Activated T-cell treated with anti-CD3 and anti-CD28 coated beads, Interleukin-2, amount 50 U/mL, for 72 hours (primary cell): ENCODE data around the gene CD84. TPM values are rescaled to one million over a fixed set of nuclear protein-coding genes. Genes with fewer than 3 reads are reported as not detected.
"Not testable (repeated sequence)": the region's sequence is repeated elsewhere in the genome, so short reads cannot be mapped to it uniquely, and the experiment has no call there.

Experiments
- ATAC-seq, 2 donors: fragments of 150-1000 bp; cut with Tn5 transposase; replicated peaks in 1 of 2; 2 replicates each; pipeline ENCODE4 v1.10.0; 2021; ENCODE audit warnings: moderate library complexity in 2 of 2, mild to moderate bottlenecking in 1 of 2
- DNase-seq, 2 donors: peaks; one replicate each; pipeline ENCODE4 v3.0.0; 2021 to 2022; ENCODE audit warnings: mixed read lengths in 1 of 2
- H3K27ac Mint-ChIP-seq: one replicate; pipeline ENCODE4 v1.8.0; 2022; ENCODE audit warnings: mild to moderate bottlenecking, moderate library complexity, mixed read lengths
- H3K27me3 Mint-ChIP-seq: one replicate; pipeline ENCODE4 v1.8.0; 2022; ENCODE audit warnings: low read depth, mixed read lengths
- H3K36me3 Mint-ChIP-seq, 2 donors: one replicate each; pipeline ENCODE4 v1.8.0; 2022; ENCODE audit warnings: mixed read lengths in 2 of 2, mild to moderate bottlenecking in 1 of 2; ENCODE audit not compliant: insufficient read depth in 2 of 2
- H3K4me1 Mint-ChIP-seq: one replicate; pipeline ENCODE4 v1.8.0; 2022; ENCODE audit warnings: low read depth, mixed read lengths
- H3K4me3 Mint-ChIP-seq, 2 donors: one replicate each; pipeline ENCODE4 v1.8.0; 2022; ENCODE audit warnings: mild to moderate bottlenecking in 2 of 2, mixed read lengths in 2 of 2, moderate library complexity in 2 of 2
- H3K9me3 Mint-ChIP-seq, 2 donors: one replicate each; pipeline ENCODE4 v1.8.0; 2022; ENCODE audit warnings: mixed read lengths in 2 of 2
- total RNA-seq, 2 donors: library from RNA; stranded (reverse); gene quantifications; one replicate each; pipeline ENCODE4 v1.2.3, GENCODE V29; 2022

The CD84 gene, protein sequence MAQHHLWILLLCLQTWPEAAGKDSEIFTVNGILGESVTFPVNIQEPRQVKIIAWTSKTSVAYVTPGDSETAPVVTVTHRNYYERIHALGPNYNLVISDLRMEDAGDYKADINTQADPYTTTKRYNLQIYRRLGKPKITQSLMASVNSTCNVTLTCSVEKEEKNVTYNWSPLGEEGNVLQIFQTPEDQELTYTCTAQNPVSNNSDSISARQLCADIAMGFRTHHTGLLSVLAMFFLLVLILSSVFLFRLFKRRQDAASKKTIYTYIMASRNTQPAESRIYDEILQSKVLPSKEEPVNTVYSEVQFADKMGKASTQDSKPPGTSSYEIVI
- 10 to 100 TPM; 10.2 to 16.0 TPM for total RNA-seq

DNA sequence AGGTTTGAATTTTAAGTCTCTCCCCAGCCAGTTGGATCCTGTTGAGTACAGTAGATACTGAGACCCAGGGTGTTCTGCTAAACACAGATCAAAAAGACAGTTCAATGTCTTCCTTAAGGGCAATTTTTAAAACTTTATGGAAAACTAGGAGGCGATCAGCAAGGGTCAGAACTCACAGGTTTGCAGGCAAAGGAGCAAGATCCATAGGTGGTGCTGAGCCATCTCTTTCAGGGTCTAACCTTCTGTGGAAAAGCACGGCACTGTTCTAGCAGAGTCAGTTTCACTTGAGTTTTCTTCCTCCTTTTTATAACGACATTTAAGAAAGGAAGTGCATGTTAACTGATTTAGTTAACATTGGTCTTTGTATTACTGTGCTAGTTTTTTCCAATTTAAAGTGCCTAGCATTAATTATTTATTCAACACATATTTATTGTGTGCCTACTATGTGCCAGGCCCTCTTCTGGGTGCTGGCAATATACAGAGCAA lies at the start of gene CD84:
Gene CD84, minus strand, starts transcription at position 281 of the 486 bp plus-strand sequence. Its CDS starts 59 bp downstream, at position 222.
- DNase-seq (no peak), ATAC-seq (peak; percentile 8 to 19)
- H3K36me3 Mint-ChIP-seq: peaks cover 13 to 15% of the 10 kb centered on the region in 2 donors
- no peaks in the 10 kb centered on the region for H3K27me3 Mint-ChIP-seq
- peak within 1 kb of the TSS; percentile 81 to 99 for H3K4me3 Mint-ChIP-seq
- H3K27ac Mint-ChIP-seq: peak within 1 kb of the TSS; percentile 99
- peaks cover 4 to 6% of the 10 kb centered on the region in 2 donors for H3K9me3 Mint-ChIP-seq
- H3K4me1 Mint-ChIP-seq: peaks cover 70% of the 10 kb centered on the region

GRCh38 chr1:160628799-160629263 lies 49.5 kb upstream of the CD84 start:
- H3K4me1 Mint-ChIP-seq: peaks cover 94% of the 10 kb centered on the region
- peaks cover 23 to 48% of the 10 kb centered on the region in 2 donors for H3K36me3 Mint-ChIP-seq
- DNase-seq (no peak), ATAC-seq (no peak)
- peak overlapping the region; percentile 83 to 92 for H3K4me3 Mint-ChIP-seq
- peaks cover 2 to 3% of the 10 kb centered on the region in 2 donors for H3K9me3 Mint-ChIP-seq
- H3K27ac Mint-ChIP-seq: peak overlapping the region; percentile 99
- no peaks in the 10 kb centered on the region for H3K27me3 Mint-ChIP-seq

- H3K27me3 Mint-ChIP-seq, H3K9me3 Mint-ChIP-seq: not testable (repeated sequence)
- peak overlapping the region; percentile 83 to 92 for H3K4me3 Mint-ChIP-seq
- H3K4me1 Mint-ChIP-seq: peaks cover 94% of the 10 kb centered on the region
- ATAC-seq (peak; percentile 9 to 18), DNase-seq (peak; percentile 80 to 84)
- peaks cover 27 to 41% of the 10 kb centered on the region in 2 donors for H3K36me3 Mint-ChIP-seq
- H3K27ac Mint-ChIP-seq: peak overlapping the region; percentile 99
These were observed 48.5 kb upstream of the CD84 start for GRCh38 chr1:160627677-160628289.

- Mint-ChIP-seq H3K27ac (peak overlapping the region; percentile 99), H3K27me3 (no peaks in the 10 kb centered on the region), H3K4me1 (peaks cover 100% of the 10 kb centered on the region), H3K4me3 (peak overlapping the region; percentile 83 to 92), H3K36me3 (peaks cover 29 to 49% of the 10 kb centered on the region in 2 donors), H3K9me3 (peaks cover under 1 to 3% of the 10 kb centered on the region in 2 donors)
- peak; percentile 56 to 66 for ATAC-seq
- no peak for DNase-seq
These were observed 47.4 kb upstream of the CD84 start for GRCh38 chr1:160626509-160627342.

DNA sequence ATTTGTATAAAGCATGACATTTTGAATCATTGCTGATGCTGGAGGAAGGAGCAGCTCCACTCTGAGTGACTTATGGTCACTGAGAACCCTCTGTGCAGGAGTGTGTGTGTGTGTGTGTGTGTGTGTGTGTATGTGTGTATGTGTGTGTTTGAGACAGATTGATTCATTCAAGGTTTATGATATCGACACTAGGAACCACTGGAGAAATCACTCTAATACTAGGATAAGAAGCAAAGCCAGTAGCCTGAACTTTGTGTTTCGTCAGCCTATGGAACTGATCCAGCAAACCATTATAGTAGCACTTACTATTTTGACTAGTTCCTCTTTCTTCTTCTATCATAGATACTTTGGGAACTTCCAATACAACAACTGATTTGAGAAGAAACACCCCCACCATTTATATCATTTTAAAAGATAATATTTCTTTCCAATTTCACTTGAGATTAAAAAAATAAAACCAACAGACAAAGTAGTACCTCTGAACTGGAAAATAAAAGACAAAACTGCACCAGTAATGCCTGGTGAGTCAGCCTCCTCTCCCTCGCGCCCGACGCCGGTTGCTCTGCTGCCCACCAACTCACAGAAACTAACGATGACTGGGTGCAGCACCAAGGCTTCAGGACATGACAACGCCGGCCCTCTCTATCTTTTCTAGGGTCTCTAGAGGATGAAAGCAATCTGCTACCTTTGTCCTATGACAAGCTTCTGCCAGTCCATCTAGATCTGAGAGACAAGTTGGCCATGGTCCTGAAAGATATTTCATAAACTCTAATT lies 46.6 kb upstream of the CD84 start:
- Mint-ChIP-seq H3K9me3 (peaks cover 0 to 3% of the 10 kb centered on the region in 2 donors), H3K36me3 (peaks cover 28 to 51% of the 10 kb centered on the region in 2 donors), H3K4me1 (peaks cover 100% of the 10 kb centered on the region), H3K27ac (peak overlapping the region; percentile 99), H3K27me3 (no peaks in the 10 kb centered on the region), H3K4me3 (peak overlapping the region; percentile 83 to 92)
- DNase-seq: peak; percentile 79 to 87
- ATAC-seq: peak; percentile 45 to 49

GRCh38 chr1:160625321-160625720 lies 46.0 kb upstream of the CD84 start:
- Mint-ChIP-seq H3K4me3 (peak overlapping the region; percentile 83 to 92), H3K27ac (peak overlapping the region; percentile 99), H3K9me3 (peaks cover 0 to 3% of the 10 kb centered on the region in 2 donors), H3K4me1 (peaks cover 96% of the 10 kb centered on the region), H3K36me3 (peaks cover 27 to 48% of the 10 kb centered on the region in 2 donors), H3K27me3 (no peaks in the 10 kb centered on the region)
- ATAC-seq: no peak
- DNase-seq: no peak

- H3K27me3 Mint-ChIP-seq: no peaks in the 10 kb centered on the region
- ATAC-seq (no peak), DNase-seq (no peak)
- H3K27ac Mint-ChIP-seq: peak overlapping the region; percentile 99
- H3K4me1 Mint-ChIP-seq: peaks cover 94% of the 10 kb centered on the region
- peaks cover 27 to 53% of the 10 kb centered on the region in 2 donors for H3K36me3 Mint-ChIP-seq
- H3K9me3 Mint-ChIP-seq: peaks cover 0 to 3% of the 10 kb centered on the region in 2 donors
- H3K4me3 Mint-ChIP-seq: peak overlapping the region; percentile 83 to 92
These were observed 45.2 kb upstream of the CD84 start for GRCh38 chr1:160624464-160624863.

DNA sequence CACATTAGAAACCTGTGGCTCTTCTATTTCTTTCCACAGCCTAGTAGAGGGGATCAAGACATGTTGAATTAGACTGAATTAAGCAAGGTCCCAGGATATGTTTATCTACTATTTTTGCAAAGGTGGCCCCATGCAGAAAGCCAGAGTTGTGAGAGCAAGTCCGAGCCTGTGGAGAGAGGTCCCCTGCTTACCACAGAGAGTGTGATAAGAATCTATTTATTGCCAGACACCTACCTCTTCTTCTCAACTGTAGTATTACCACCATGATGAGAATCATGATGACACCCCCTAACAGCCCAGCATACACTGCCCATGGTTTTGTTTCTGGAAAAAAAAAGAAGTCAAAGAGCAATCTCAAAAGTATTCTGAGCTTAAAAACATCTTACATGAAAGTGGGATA lies 44.6 kb upstream of the CD84 start:
- no peaks in the 10 kb centered on the region for H3K27me3 Mint-ChIP-seq
- ATAC-seq: peak; percentile 14 to 23
- peaks cover 31 to 57% of the 10 kb centered on the region in 2 donors for H3K36me3 Mint-ChIP-seq
- H3K4me3 Mint-ChIP-seq: peak overlapping the region; percentile 83 to 92
- DNase-seq: no peak
- H3K4me1 Mint-ChIP-seq: peaks cover 94% of the 10 kb centered on the region
- peaks cover 4 to 8% of the 10 kb centered on the region in 2 donors for H3K9me3 Mint-ChIP-seq
- peak overlapping the region; percentile 99 for H3K27ac Mint-ChIP-seq

DNA sequence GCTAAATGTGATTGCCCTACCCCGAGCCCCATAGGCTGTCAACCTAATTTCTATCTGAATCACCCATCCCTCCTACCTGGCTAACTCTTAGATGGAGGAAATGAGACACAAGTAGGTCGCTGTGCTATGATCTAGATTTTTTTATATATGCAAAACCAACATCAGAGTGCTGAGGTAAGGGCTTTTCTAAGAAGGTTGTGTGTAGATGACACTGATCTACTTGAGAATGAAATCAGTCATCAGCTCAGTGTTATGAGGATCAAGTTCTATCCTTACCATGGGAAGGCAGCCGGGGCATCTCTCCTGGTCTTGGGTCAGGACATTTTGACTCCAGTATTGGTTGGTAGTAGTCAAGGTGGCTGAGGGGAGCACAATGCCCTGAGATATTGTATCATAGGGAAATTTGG lies 43.9 kb upstream of the CD84 start:
- Mint-ChIP-seq H3K4me3 (peak overlapping the region; percentile 83 to 92), H3K36me3 (peaks cover 30 to 54% of the 10 kb centered on the region in 2 donors), H3K27ac (peak overlapping the region; percentile 99), H3K9me3 (peaks cover 4 to 9% of the 10 kb centered on the region in 2 donors), H3K4me1 (peaks cover 94% of the 10 kb centered on the region), H3K27me3 (no peaks in the 10 kb centered on the region)
- ATAC-seq (peak; percentile 59 to 66), DNase-seq (peak; percentile 63)

DNA sequence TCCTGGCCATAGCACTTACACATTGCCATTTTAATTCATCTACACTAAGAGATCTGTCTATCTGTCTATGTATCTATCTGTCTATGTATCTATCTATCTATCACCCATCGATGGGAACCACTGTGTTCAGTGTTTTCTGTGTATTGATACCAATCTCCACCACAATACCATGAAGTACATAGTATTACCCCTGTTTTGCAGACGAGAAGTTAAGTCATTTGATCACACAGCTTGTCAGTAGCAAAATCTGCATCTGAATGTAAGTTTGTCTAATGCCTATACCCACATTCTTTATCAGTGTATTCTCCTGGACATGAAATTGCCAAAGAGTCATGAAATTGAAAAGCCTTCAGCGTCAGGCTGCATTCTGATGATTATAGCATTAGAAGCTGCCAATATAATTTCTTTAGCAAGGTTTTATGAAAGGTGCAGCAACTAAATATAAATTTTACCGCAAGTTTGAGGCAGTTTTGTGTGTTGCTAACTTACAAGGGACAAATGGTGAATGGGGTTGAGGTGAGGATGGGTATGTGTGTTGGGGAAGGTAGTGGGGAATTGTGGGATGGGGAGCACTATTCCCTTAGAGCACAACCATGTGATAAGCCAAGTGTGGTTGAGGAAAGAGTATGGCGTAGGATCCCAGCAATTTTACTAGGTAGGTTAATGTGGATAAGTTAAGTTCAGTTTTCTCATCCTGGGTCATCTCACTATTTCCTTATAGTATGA lies 43.4 kb upstream of the CD84 start:
- Mint-ChIP-seq H3K4me1 (peaks cover 94% of the 10 kb centered on the region), H3K4me3 (peak overlapping the region; percentile 35 to 83), H3K36me3 (peaks cover 32 to 55% of the 10 kb centered on the region in 2 donors), H3K27ac (peak overlapping the region; percentile 99), H3K27me3 (no peaks in the 10 kb centered on the region), H3K9me3 (peaks cover 4 to 9% of the 10 kb centered on the region in 2 donors)
- no peak for ATAC-seq
- DNase-seq: no peak

DNA sequence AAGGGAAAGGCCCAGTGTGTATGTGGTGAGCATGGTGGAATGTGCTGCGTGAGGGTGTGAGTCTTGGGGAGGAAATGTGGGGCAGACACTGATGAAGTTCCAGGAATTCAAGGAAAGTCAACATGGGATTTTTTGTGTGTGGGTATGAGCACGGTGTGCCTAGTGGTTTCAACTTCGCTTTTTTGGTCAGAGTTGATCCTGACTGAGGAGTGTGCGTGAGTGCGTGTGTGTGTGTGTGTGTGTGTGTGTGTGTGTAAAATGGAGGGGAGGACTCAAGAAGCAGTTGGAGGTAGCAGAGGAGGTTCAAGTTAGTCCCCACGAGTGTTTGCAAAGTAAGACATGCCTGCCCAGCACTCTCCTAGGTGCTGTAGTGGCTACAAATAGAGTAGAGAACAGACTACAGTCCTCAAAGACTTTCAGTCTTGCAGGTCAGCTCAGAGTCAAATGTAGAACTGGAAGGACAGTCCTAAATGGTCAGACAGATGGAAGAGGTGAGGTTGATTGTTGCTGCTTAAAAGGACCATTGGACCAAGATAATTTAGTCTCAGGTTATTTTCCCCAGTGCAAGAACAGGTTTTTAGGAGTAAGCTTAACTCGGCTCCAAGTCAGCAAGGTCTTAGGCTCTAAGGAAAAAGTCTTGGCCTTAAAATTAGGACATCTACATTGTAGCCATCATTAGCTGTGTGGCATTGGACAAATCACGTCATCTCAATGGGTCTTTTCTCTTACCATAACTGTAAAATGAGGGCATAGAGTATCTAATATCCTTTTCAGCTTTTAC lies 42.5 kb upstream of the CD84 start:
- Mint-ChIP-seq H3K4me3 (peak overlapping the region; percentile 35 to 83), H3K27ac (peak overlapping the region; percentile 99), H3K4me1 (peaks cover 90% of the 10 kb centered on the region), H3K36me3 (peaks cover 33 to 60% of the 10 kb centered on the region in 2 donors), H3K9me3 (peaks cover 4 to 7% of the 10 kb centered on the region in 2 donors), H3K27me3 (no peaks in the 10 kb centered on the region)
- ATAC-seq (no peak), DNase-seq (no peak)
